ENCODE results near the gene MADD.

GRCh38 chr11:47296045-47296444 is 26.1 kb downstream of the MADD start:
- TF ChIP-seq, protein P1, sequence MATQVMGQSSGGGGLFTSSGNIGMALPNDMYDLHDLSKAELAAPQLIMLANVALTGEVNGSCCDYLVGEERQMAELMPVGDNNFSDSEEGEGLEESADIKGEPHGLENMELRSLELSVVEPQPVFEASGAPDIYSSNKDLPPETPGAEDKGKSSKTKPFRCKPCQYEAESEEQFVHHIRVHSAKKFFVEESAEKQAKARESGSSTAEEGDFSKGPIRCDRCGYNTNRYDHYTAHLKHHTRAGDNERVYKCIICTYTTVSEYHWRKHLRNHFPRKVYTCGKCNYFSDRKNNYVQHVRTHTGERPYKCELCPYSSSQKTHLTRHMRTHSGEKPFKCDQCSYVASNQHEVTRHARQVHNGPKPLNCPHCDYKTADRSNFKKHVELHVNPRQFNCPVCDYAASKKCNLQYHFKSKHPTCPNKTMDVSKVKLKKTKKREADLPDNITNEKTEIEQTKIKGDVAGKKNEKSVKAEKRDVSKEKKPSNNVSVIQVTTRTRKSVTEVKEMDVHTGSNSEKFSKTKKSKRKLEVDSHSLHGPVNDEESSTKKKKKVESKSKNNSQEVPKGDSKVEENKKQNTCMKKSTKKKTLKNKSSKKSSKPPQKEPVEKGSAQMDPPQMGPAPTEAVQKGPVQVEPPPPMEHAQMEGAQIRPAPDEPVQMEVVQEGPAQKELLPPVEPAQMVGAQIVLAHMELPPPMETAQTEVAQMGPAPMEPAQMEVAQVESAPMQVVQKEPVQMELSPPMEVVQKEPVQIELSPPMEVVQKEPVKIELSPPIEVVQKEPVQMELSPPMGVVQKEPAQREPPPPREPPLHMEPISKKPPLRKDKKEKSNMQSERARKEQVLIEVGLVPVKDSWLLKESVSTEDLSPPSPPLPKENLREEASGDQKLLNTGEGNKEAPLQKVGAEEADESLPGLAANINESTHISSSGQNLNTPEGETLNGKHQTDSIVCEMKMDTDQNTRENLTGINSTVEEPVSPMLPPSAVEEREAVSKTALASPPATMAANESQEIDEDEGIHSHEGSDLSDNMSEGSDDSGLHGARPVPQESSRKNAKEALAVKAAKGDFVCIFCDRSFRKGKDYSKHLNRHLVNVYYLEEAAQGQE (IDR thresholded peaks at IDR 0.05; ENCODE audit: insufficient read depth in 1 of 2, low read depth in 2 of 2, low read length in 2 of 2), result no peak
- no peak for TF ChIP-seq TAF1 (IDR thresholded peaks at IDR 0.05; ENCODE audit: borderline replicate concordance, insufficient read depth, low read length)
